ENCODE measurements around the gene IPO4.

DNA sequence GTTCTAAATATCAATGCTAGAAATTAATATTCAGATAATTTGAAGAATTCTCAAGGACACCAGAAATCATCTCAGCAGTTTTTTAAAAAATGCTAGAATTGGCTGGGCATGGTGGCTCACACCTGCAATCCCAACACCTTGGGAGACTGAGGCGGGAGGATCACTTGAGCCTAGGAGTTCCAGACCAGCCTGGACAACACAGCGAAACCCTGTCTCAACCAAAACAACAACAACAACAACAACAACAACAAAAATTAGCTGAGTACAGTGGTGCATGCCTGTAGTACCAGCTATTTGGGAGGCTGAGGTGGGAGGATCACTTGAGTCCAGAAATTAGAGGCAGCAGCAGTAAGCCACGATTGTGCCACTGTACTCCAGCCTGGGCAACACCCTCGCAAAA lies 30.5 kb upstream of the IPO4 start:
- TF ChIP-seq POLR2A (IDR thresholded peaks at IDR 0.05; ENCODE audit: control extremely low read depth in 1 of 2, low read depth in 2 of 2, low read length in 2 of 2) (no peak), CTCF (IDR thresholded peaks at IDR 0.05; ENCODE audit: control extremely low read depth in 1 of 3, insufficient read depth in 1 of 3, low read depth in 1 of 3, low read length in 3 of 3) (no peak), CBX8 (IDR thresholded peaks at IDR 0.05; ENCODE audit: borderline replicate concordance, low read depth, low read length) (no peak), EP300 (IDR thresholded peaks at IDR 0.05; ENCODE audit: borderline replicate concordance in 1 of 2, low read depth in 2 of 2, low read length in 2 of 2) (no peak), RAD21 (IDR thresholded peaks at IDR 0.05 in 1 of 2, conservative IDR thresholded peaks at IDR 0.05 in 1 of 2; ENCODE audit: low read depth in 2 of 2, low read length in 2 of 2) (no peak), TAF1 (IDR thresholded peaks at IDR 0.05; ENCODE audit: low read depth, low read length) (no peak), SP1 (IDR thresholded peaks at IDR 0.05; ENCODE audit: low read depth, low read length) (no peak), EZH2 (IDR thresholded peaks at IDR 0.05; ENCODE audit: low read depth, low read length, severe bottlenecking) (no peak)

Data from H1 (cell line).